ENCODE measurements around the gene FGF14. TPM values are rescaled to one million over a fixed set of nuclear protein-coding genes. Genes with fewer than 3 reads are reported as not detected.
"Not testable (repeated sequence)": the region's sequence is repeated elsewhere in the genome, so short reads cannot be mapped to it uniquely, and the experiment has no call there.

FGF14 gene
- total RNA-seq, 4 donors from 2014 or later, result 0.28 to 2.3 (median 0.35) TPM; not detected in 1

DNA sequence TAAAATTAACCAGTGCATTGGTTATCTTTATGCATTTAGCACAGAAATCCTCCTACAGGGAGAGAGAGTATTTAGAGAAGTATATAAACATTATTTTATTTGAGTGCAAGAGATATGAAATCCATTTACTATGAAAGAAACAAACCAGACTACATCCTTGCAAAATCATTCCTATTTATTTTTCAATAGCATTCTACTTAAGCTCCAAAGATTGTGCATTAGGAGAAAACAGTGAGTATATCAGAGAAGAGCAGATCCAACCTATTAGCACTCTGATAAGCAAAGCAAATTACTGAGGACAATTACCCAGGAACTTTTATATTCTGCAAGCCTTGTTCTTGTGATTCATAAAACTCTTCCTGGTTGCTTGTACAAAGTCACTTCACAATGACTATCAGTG, 256.1 kb downstream of the FGF14 start:
- H3K27ac ChIP-seq, result no peak overlapping the region
- H3K36me3 ChIP-seq, result no peaks in the 10 kb centered on the region
- DNase-seq, result no peak
- TF ChIP-seq CTCF (IDR thresholded peaks at IDR 0.05) (no peak), POLR2A (IDR thresholded peaks at IDR 0.05) (no peak)
- no peaks in the 10 kb centered on the region for H3K27me3 ChIP-seq
- H3K4me1 ChIP-seq, result no peaks in the 10 kb centered on the region
- H3K9me3 ChIP-seq, result no peaks in the 10 kb centered on the region
- no peak overlapping the region for H3K4me3 ChIP-seq

DNA sequence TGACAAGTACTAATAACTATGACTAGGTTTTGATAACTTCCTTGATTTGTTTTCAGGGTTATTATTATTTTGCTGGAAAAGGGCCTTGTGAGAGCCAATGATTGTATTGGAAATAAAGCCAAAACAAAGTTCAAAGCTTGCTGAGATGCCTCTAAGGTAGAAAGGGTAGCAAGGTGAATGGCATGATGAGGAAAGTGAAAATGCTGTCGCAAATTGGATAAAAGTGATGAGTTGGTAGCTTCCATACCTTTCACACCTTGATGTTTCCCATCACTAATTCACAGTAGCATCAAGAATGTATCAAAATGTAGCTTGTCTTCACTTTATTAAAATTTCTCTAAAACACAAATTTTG, 259.4 kb downstream of the FGF14 start:
- Histone ChIP-seq H3K27me3 (no peaks in the 10 kb centered on the region), H3K9me3 (no peaks in the 10 kb centered on the region), H3K36me3 (no peaks in the 10 kb centered on the region), H3K4me3 (no peak overlapping the region), H3K4me1 (no peaks in the 10 kb centered on the region), H3K27ac (no peak overlapping the region)
- no peak for DNase-seq
- TF ChIP-seq CTCF (IDR thresholded peaks at IDR 0.05) (no peak), POLR2A (IDR thresholded peaks at IDR 0.05) (no peak)

DNA sequence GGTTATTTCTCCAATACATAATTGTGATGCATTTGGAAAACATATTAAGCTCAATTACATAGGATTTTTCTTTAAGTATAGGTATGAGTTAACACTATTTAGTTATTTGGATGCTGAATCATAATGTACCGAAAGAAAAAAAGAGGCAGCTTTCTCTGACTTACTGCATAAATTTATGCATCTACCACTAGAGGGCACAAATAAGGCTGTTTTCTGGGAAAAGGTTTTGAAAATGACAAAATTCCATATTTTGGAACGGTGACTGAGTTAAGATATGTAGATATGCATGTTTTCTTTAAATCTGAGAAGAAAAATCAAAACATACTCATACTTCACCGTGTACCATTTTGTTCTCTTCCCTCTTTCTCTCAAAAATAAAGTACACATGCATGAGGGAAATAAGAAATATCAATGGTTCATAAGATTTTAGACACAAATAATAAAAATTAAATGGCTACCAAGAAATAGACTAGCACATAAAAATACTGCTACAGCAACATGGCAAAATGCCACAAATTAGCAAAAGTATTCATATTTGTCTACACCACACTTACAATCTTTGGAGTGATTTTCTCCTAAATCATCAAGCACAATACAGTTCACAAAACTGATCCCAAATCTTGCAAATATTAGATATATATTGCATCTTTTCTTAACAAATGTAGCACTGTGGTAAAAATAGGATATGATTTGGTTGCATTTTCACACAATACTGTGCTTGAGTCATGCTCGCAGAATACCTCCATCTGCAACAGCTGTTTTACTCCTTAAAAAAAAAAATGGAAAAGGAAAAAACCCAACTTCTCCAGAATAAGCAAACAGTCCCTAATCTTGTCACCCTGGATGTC, 260.0 kb downstream of the FGF14 start:
- Histone ChIP-seq H3K27ac (no peak overlapping the region), H3K36me3 (no peaks in the 10 kb centered on the region), H3K4me1 (no peaks in the 10 kb centered on the region), H3K27me3 (no peaks in the 10 kb centered on the region), H3K4me3 (no peak overlapping the region), H3K9me3 (no peaks in the 10 kb centered on the region)
- peak in 5 of 6 experiments; percentile 35 to 45 (median 41) for TF ChIP-seq CTCF (IDR thresholded peaks at IDR 0.05)
- no peak for TF ChIP-seq POLR2A (IDR thresholded peaks at IDR 0.05)
- DNase-seq, result no peak

DNA sequence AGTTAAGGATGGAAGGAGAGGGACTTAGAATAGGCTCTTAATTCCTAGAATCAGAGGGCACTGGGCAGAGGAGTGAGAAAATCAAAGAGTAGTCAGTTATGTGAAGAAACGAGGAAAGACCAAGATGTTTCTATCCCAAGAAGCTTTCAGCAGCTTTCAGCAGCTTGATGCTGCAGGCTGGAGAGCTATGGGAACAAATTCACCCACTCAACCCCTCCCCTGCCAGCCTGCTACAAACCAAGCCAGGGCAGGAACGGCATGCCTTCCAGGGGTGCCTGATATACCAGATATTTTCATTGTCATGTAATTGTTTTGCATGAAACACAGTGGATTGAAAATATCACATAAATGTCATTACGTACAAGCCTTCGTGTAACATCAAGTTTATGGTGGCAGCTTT, 262.2 kb downstream of the FGF14 start:
- Histone ChIP-seq H3K4me1 (no peaks in the 10 kb centered on the region), H3K27ac (no peak overlapping the region), H3K4me3 (no peak overlapping the region), H3K36me3 (no peaks in the 10 kb centered on the region), H3K27me3 (no peaks in the 10 kb centered on the region), H3K9me3 (no peaks in the 10 kb centered on the region)
- no peak for TF ChIP-seq POLR2A (IDR thresholded peaks at IDR 0.05)
- no peak for TF ChIP-seq CTCF (IDR thresholded peaks at IDR 0.05)
- no peak for DNase-seq

DNA sequence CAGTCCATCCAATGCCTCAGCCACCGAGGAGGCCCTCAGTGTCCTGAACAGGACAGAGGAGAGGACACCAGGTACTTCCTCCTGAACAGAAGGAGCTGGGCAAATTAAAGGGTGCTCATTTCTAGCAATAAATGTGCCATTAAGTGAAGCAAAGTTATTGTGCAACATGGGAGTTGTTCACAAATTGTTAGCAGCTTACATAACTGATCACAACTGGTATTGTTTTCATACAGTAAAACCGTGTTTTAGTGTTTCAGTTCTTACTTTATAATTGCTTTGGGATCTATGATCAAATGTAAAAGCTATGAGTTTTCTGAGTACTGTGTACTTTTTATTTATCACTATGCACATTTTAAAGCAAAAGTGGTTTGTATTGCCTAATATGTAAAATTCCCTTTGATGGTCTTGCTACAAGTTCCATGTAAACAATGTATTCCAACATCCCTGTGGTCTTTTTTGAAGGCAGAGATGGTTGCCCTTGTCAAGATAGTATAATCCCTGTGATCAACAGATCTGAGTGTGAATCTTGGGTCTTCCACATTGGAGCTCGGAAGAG, 263.1 kb downstream of the FGF14 start:
- H3K9me3 ChIP-seq, result no peaks in the 10 kb centered on the region
- H3K36me3 ChIP-seq, result no peaks in the 10 kb centered on the region
- no peak overlapping the region for H3K27ac ChIP-seq
- DNase-seq, result no peak
- no peaks in the 10 kb centered on the region for H3K4me1 ChIP-seq
- no peak for TF ChIP-seq POLR2A (IDR thresholded peaks at IDR 0.05)
- no peak for TF ChIP-seq CTCF (IDR thresholded peaks at IDR 0.05)
- H3K4me3 ChIP-seq, result no peak overlapping the region
- H3K27me3 ChIP-seq, result no peaks in the 10 kb centered on the region

DNA sequence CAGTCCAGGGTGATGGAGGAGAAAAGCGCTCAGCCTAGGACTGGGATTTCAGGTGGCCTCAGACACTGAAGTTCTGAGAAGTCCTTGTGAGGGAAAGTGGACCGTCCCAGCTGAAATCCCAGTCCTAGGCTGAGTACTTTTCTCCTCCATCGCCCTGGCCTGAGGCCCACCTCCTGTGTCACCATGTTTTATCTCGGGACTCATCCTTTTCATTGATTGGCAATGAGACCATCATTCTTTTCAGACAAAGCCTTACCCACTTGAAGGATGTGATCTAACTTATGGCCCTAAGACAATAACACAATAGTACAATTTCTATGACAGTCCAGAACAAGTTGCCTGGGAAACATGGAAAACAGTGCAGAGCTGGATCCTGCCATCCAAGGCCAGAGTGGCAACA, 263.9 kb downstream of the FGF14 start:
- H3K27me3 ChIP-seq, H3K4me1 ChIP-seq, H3K4me3 ChIP-seq, H3K36me3 ChIP-seq, H3K27ac ChIP-seq, H3K9me3 ChIP-seq, DNase-seq: not testable (repeated sequence)

All from Peyer's patch (tissue), 4 donors.